Left ventricle myocardium inferior (tissue), 1 donor: ENCODE results near the gene OLIG1. TPM values are rescaled to one million over a fixed set of nuclear protein-coding genes. Genes with fewer than 3 reads are reported as not detected.

ENCODE experiments used
- DNase-seq: peaks from one replicate; pipeline ENCODE4 v3.0.0-alpha.2; 2020
- H3K27ac ChIP-seq: fragments of 200-600 bp; replicated peaks from 2 replicates; pipeline ENCODE4 v1.8.0; 2021
- H3K27me3 ChIP-seq: fragments of 200-600 bp; 2 replicates; pipeline ENCODE4 v1.8.0; 2021; ENCODE audit warnings: low read depth
- H3K36me3 ChIP-seq: fragments of 200-600 bp; 2 replicates; pipeline ENCODE4 v1.8.0; 2021
- H3K4me1 ChIP-seq: fragments of 200-600 bp; 2 replicates; pipeline ENCODE4 v1.8.0; 2021
- H3K4me3 ChIP-seq: fragments of 200-600 bp; 2 replicates; pipeline ENCODE4 v1.8.0; 2021; ENCODE audit warnings: mild to moderate bottlenecking, moderate library complexity
- H3K9me3 ChIP-seq: fragments of 200-600 bp; replicated peaks from 2 replicates; pipeline ENCODE4 v1.8.0; 2021
- CTCF ChIP-seq: fragments of 200-600 bp; IDR thresholded peaks from 2 replicates; pipeline ENCODE4 v1.8.0; 2021; ENCODE audit warnings: antibody characterized with exemption, mild to moderate bottlenecking, borderline replicate concordance
- intact Hi-C: fragments of 100-400 bp; cut with micrococcal nuclease; formaldehyde crosslinking; loops from one replicate; pipeline ENCODE4 v1.11.0; 2022
- total RNA-seq: library from RNA; stranded (reverse); fragmentation: NEBNext Ultra II Directional; extraction: Animal tissue kit (Norgen Biotek cat#: 25700); gene quantifications from one replicate; pipeline ENCODE4 v1.2.1, GENCODE V29; 2021
- donor health status: DM: no; HTN: yes; CAD: no; lungs with severe emphysema.

OLIG1 gene
- total RNA-seq, 1 donor from 2014 or later: 0.22 TPM

- H3K4me3 ChIP-seq: peak overlapping the region; percentile 67
- peaks cover 99% of the 10 kb centered on the region for H3K27me3 ChIP-seq
- peaks cover 26% of the 10 kb centered on the region for H3K4me1 ChIP-seq
- intact Hi-C loops: no loop called here
- no peaks in the 10 kb centered on the region for H3K36me3 ChIP-seq
- TF ChIP-seq CTCF: no peak
- H3K9me3 ChIP-seq: peaks cover 4% of the 10 kb centered on the region
- DNase-seq: no peak
- no peak overlapping the region for H3K27ac ChIP-seq
These were observed 730 bp downstream of the OLIG1 start for GRCh38 chr21:33070744-33070997.

GRCh38 chr21:33070998-33071769 lies 1.2 kb downstream of the OLIG1 start:
- intact Hi-C loops: no loop called here
- Histone ChIP-seq H3K27ac (no peak overlapping the region), H3K36me3 (no peaks in the 10 kb centered on the region), H3K4me1 (peaks cover 26% of the 10 kb centered on the region), H3K9me3 (peaks cover 4% of the 10 kb centered on the region), H3K4me3 (peak overlapping the region; percentile 67), H3K27me3 (peaks cover 99% of the 10 kb centered on the region)
- no peak for DNase-seq
- no peak for TF ChIP-seq CTCF

GRCh38 chr21:33071770-33072306 lies 1.9 kb downstream of the OLIG1 start:
- TF ChIP-seq CTCF: no peak
- Histone ChIP-seq H3K9me3 (peaks cover 4% of the 10 kb centered on the region), H3K27me3 (peaks cover 99% of the 10 kb centered on the region)

GRCh38 chr21:33073636-33074035 lies 3.7 kb downstream of the OLIG1 start:
- no peak overlapping the region for H3K4me3 ChIP-seq
- H3K4me1 ChIP-seq: peaks cover 26% of the 10 kb centered on the region
- no peak for DNase-seq
- H3K9me3 ChIP-seq: peaks cover 4% of the 10 kb centered on the region
- intact Hi-C loops: no loop called here
- TF ChIP-seq CTCF: no peak
- no peak overlapping the region for H3K27ac ChIP-seq
- no peaks in the 10 kb centered on the region for H3K36me3 ChIP-seq
- H3K27me3 ChIP-seq: peaks cover 96% of the 10 kb centered on the region

More at GRCh38 chr21:33071770-33072306, 1.9 kb downstream of the OLIG1 start:
- no peaks in the 10 kb centered on the region for H3K36me3 ChIP-seq
- intact Hi-C loops: no loop called here
- H3K27ac ChIP-seq: no peak overlapping the region
- DNase-seq: no peak
- H3K4me1 ChIP-seq: peaks cover 26% of the 10 kb centered on the region
- H3K4me3 ChIP-seq: peak overlapping the region; percentile 67

- H3K9me3 ChIP-seq: no peaks in the 10 kb centered on the region
- H3K36me3 ChIP-seq: no peaks in the 10 kb centered on the region
- TF ChIP-seq CTCF: no peak
- intact Hi-C loops: no loop called here
- H3K27me3 ChIP-seq: peaks cover 90% of the 10 kb centered on the region
- no peak for DNase-seq
- peaks cover 19% of the 10 kb centered on the region for H3K4me1 ChIP-seq
- H3K27ac ChIP-seq: no peak overlapping the region
- no peak overlapping the region for H3K4me3 ChIP-seq
These were observed 5.2 kb downstream of the OLIG1 start for GRCh38 chr21:33075128-33075527.
